Measurements from ENCODE around the gene GSTA4.

- no peak for TF ChIP-seq CTCF (conservative IDR thresholded peaks at IDR 0.05 in 1 of 2, IDR thresholded peaks at IDR 0.05 in 1 of 2; ENCODE audit: extremely low read depth in 1 of 2, insufficient read depth in 1 of 2, low read depth in 1 of 2, low read length in 2 of 2)
- TF ChIP-seq EZH2 (IDR thresholded peaks at IDR 0.05; ENCODE audit: borderline replicate concordance, low read length) = no peak
These were observed 48.5 kb upstream of the GSTA4 start for GRCh38 chr6:53043581-53043980.
